Stimulated activated CD8-positive, alpha-beta memory T cell treated with anti-CD3 and anti-CD28 coated beads, Interleukin-4, amount 100 ng/mL, for 24 hours (primary cell): Measurements from ENCODE around the gene HSPA12B.

ENCODE experiments used
- DNase-seq: peaks from one replicate; pipeline ENCODE4 v3.0.0-alpha.2; 2020; ENCODE audit warnings: low read depth

Gene HSPA12B

GRCh38 chr20:3732327-3733118, at the start of gene HSPA12B:
Gene HSPA12B (plus strand): TSS chr20:3732685. CDS start chr20:3738675, 5,990 bp downstream.
- DNase-seq = no peak

- DNase-seq = no peak
Measured at GRCh38 chr20:3685341-3685740, 47.1 kb upstream of the HSPA12B start.

GRCh38 chr20:3686421-3686820, 46.1 kb upstream of the HSPA12B start:
- DNase-seq = no peak

GRCh38 chr20:3686867-3687321, 45.6 kb upstream of the HSPA12B start:
- no peak for DNase-seq

- no peak for DNase-seq
Measured at GRCh38 chr20:3687655-3688054, 44.8 kb upstream of the HSPA12B start.

- no peak for DNase-seq
Measured at GRCh38 chr20:3689978-3690377, 42.5 kb upstream of the HSPA12B start.

- no peak for DNase-seq
Measured at GRCh38 chr20:3690413-3690812, 42.1 kb upstream of the HSPA12B start.

- no peak for DNase-seq
Measured at GRCh38 chr20:3691306-3691705, 41.2 kb upstream of the HSPA12B start.

- no peak for DNase-seq
Measured at GRCh38 chr20:3691897-3692296, 40.6 kb upstream of the HSPA12B start.

- DNase-seq = no peak
Measured at GRCh38 chr20:3692706-3693294, 39.7 kb upstream of the HSPA12B start.

- no peak for DNase-seq
Measured at GRCh38 chr20:3693376-3693775, 39.1 kb upstream of the HSPA12B start.

GRCh38 chr20:3694864-3695263, 37.6 kb upstream of the HSPA12B start:
- no peak for DNase-seq

- DNase-seq = no peak
Measured at GRCh38 chr20:3696200-3696599, 36.3 kb upstream of the HSPA12B start.

GRCh38 chr20:3696745-3697587, 35.5 kb upstream of the HSPA12B start:
- DNase-seq = no peak

GRCh38 chr20:3697588-3698305, 34.7 kb upstream of the HSPA12B start:
- DNase-seq = no peak

GRCh38 chr20:3698591-3699001, 33.9 kb upstream of the HSPA12B start:
- DNase-seq = no peak

- DNase-seq = no peak
Measured at GRCh38 chr20:3699037-3699436, 33.4 kb upstream of the HSPA12B start.

- DNase-seq = no peak
Measured at GRCh38 chr20:3701061-3701998, 31.2 kb upstream of the HSPA12B start.

- no peak for DNase-seq
Measured at GRCh38 chr20:3702611-3703391, 29.7 kb upstream of the HSPA12B start.

GRCh38 chr20:3704087-3704486, 28.4 kb upstream of the HSPA12B start:
- no peak for DNase-seq
